Gastrocnemius medialis (tissue), 4 donors: Measurements from ENCODE around the gene EGLN2. TPM values are rescaled to one million over a fixed set of nuclear protein-coding genes. Genes with fewer than 3 reads are reported as not detected.

Source experiments
- ATAC-seq, 2 donors: fragments of 150-250 bp; one replicate each; pipeline ENCODE4 v1.9.1; 2016
- DNase-seq, 2 donors: peaks; one replicate each; pipeline ENCODE4 v3.0.0-alpha.2; 2019
- H3K27ac ChIP-seq, 4 donors: fragments of 200-600 bp; sonication (generic); 1 replicate in 1 of 4; 2 replicates in 3 of 4; pipeline ENCODE4 v1.5.1; 2016 to 2018; ENCODE audit warnings: mild to moderate bottlenecking in 2 of 4, moderate library complexity in 1 of 4
- H3K27me3 ChIP-seq, 3 donors: fragments of 200-600 bp; sonication (generic) in 2 of 3; 1 replicate in 1 of 3; 2 replicates in 2 of 3; pipeline versions ENCODE4 v1.5.1 to v1.6.0; 2016 to 2019; ENCODE audit warnings: mild to moderate bottlenecking in 1 of 3, moderate library complexity in 1 of 3
- H3K36me3 ChIP-seq, 2 donors: fragments of 200-600 bp; sonication (generic) in 1 of 2; one replicate each; pipeline ENCODE4 v1.5.1; 2017 to 2018
- H3K4me1 ChIP-seq, 2 donors: fragments of 200-600 bp; sonication (generic) in 1 of 2; one replicate each; pipeline ENCODE4 v1.5.1; 2016 to 2017; ENCODE audit warnings: mild to moderate bottlenecking in 2 of 2
- H3K4me3 ChIP-seq, 4 donors: fragments of 200-600 bp; sonication (generic) in 3 of 4; 1 replicate in 1 of 4; 2 replicates in 3 of 4; pipeline ENCODE4 v1.5.1; 2016 to 2019; ENCODE audit warnings: mild to moderate bottlenecking in 2 of 4
- H3K9me3 ChIP-seq, 3 donors: fragments of 200-600 bp; sonication (generic) in 2 of 3; 1 replicate in 1 of 3; 2 replicates in 2 of 3; pipeline ENCODE4 v1.5.1; 2016 to 2019
- CTCF ChIP-seq, 5 experiments: fragments of 450-650 bp in 3 of 5; fragments of 200-600 bp in 2 of 5; sonication (generic) in 2 of 5; IDR thresholded peaks in 4 of 5; conservative IDR thresholded peaks in 1 of 5; 1 replicate in 4 of 5; 2 replicates in 1 of 5; pipeline ENCODE4 v1.5.1; 2016 to 2019; ENCODE audit warnings: antibody characterized with exemption in 5 of 5, mild to moderate bottlenecking in 3 of 5, moderate library complexity in 3 of 5
- POLR2A ChIP-seq, 2 donors: fragments of 450-650 bp; IDR thresholded peaks; one replicate each; pipeline ENCODE4 v1.6.1; 2017; ENCODE audit warnings: antibody characterized with exemption in 2 of 2, mild to moderate bottlenecking in 2 of 2, moderate library complexity in 2 of 2
- in situ Hi-C, 4 donors: fragments of 200-750 bp; cut with MboI; loops; one replicate each; pipeline versions ENCODE4 v1.15.0 to v1.8.0; 2017; ENCODE audit warnings: low sequenced_read_pairs in 4 of 4
- intact Hi-C: fragments of 100-400 bp; cut with DNase I; formaldehyde crosslinking; loops from one replicate; pipeline ENCODE4 v1.15.1; 2023; ENCODE audit warnings: low total_unique reads
- total RNA-seq, 4 donors: library from RNA; depleted of rRNA; stranded (reverse); fragments of >200 nt; gene quantifications; one replicate each; pipeline versions ENCODE4 v1.1.0 to v1.2.3, GENCODE V29; 2016

Gene EGLN2
- total RNA-seq, 4 donors from 2014 or later: 42.7 to 56.6 (median 47.9) TPM

- no peaks in the 10 kb centered on the region for H3K9me3 ChIP-seq
- no peaks in the 10 kb centered on the region for H3K27me3 ChIP-seq
- TF ChIP-seq CTCF (IDR thresholded peaks at IDR 0.05 in 4 of 5, conservative IDR thresholded peaks at IDR 0.05 in 1 of 5) (no peak), POLR2A (IDR thresholded peaks at IDR 0.05) (no peak)
- DNase-seq (no peak), ATAC-seq (no peak)
- H3K4me3 ChIP-seq: no peak overlapping the region
- H3K27ac ChIP-seq: peak overlapping the region in 1 of 4 donors; percentile 33
- no peaks in the 10 kb centered on the region for H3K4me1 ChIP-seq
- in situ Hi-C loops: no loop called here
- intact Hi-C loops: no loop called here
- peaks cover 0 to 9% of the 10 kb centered on the region in 2 donors for H3K36me3 ChIP-seq
These were observed 7.6 kb upstream of the EGLN2 start for GRCh38 chr19:40791349-40791748.

- H3K9me3 ChIP-seq: no peaks in the 10 kb centered on the region
- no peak for TF ChIP-seq POLR2A (IDR thresholded peaks at IDR 0.05)
- no peak for TF ChIP-seq CTCF (IDR thresholded peaks at IDR 0.05 in 4 of 5, conservative IDR thresholded peaks at IDR 0.05 in 1 of 5)
- intact Hi-C loops: no loop called here
- in situ Hi-C loops: no loop called here
- no peak for DNase-seq
- H3K27ac ChIP-seq: no peak overlapping the region
- H3K27me3 ChIP-seq: no peaks in the 10 kb centered on the region
- H3K4me3 ChIP-seq: no peak overlapping the region
- H3K4me1 ChIP-seq: no peaks in the 10 kb centered on the region
- peaks cover 0 to 4% of the 10 kb centered on the region in 2 donors for H3K36me3 ChIP-seq
- no peak for ATAC-seq
These were observed 7.0 kb upstream of the EGLN2 start for GRCh38 chr19:40791996-40792395.

GRCh38 chr19:40797166-40797962 lies 1.6 kb upstream of the EGLN2 start:
- intact Hi-C loops: loop anchor here (5.0 kb wide), 1 partner anchor 330 kb away; the partner anchor contains the start of genes BLVRB and SPTBN4
- peak overlapping the region; percentile 94 to 96 (median 96) for H3K27ac ChIP-seq
- peaks cover 0 to 15% of the 10 kb centered on the region in 2 donors for H3K36me3 ChIP-seq
- no peak for TF ChIP-seq CTCF (IDR thresholded peaks at IDR 0.05 in 4 of 5, conservative IDR thresholded peaks at IDR 0.05 in 1 of 5)
- no peak for TF ChIP-seq POLR2A (IDR thresholded peaks at IDR 0.05)
- peaks cover 25 to 32% of the 10 kb centered on the region in 2 donors for H3K4me1 ChIP-seq
- ATAC-seq (no peak), DNase-seq (no peak)
- H3K27me3 ChIP-seq: no peaks in the 10 kb centered on the region
- in situ Hi-C loops: no loop called here
- H3K4me3 ChIP-seq: no peak overlapping the region
- no peaks in the 10 kb centered on the region for H3K9me3 ChIP-seq

DNA sequence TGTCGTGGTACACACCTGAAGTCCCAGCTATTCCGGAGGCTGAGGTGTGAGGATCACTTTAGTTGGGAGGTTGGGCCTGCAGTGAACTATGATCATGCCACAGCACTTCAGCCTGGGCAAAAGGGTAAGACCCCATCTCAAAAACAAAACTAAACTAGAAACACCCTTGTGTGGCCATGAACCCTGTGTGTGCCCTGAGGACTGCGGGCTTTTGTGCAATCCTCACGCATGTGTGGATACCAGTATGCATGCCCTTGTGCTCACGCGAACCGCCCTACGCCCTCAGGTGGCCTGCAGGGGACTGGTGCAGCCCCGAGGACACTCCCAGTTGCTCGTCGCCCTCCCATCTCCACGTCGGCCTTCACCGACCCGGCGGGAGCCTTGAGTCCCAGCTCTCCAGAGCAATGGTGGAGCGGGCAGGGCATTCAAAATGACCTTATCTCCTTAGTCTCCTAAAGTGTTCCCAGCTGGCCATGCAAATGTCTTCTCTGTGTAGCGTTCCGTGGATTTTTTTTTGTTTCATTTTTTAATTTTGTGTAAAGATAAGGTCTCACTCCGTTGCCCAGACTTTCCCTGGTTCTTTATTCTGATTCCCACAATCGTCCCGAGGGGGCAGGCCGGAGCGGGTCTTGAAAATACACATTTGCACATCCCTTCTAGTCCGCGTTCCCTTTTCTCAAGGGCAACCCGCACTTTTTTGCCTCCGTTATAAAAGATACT lies 868 bp upstream of the EGLN2 start:
- DNase-seq (peak; percentile 38 to 77), ATAC-seq (peak; percentile 17 to 34)
- Histone ChIP-seq H3K4me3 (peak overlapping the region; percentile 55 to 96 (median 63)), H3K36me3 (peaks cover 0 to 12% of the 10 kb centered on the region in 2 donors), H3K9me3 (no peaks in the 10 kb centered on the region), H3K27ac (peak overlapping the region; percentile 94 to 96 (median 96)), H3K27me3 (no peaks in the 10 kb centered on the region), H3K4me1 (peaks cover 33 to 39% of the 10 kb centered on the region in 2 donors)
- intact Hi-C loops: loop anchor here (1.0 to 5.0 kb wide), 3 partner anchors 20 to 331 kb away; partner anchors contain the start of genes ACTMAP, BLVRB, RAB4B and SPTBN4
- TF ChIP-seq CTCF (IDR thresholded peaks at IDR 0.05 in 4 of 5, conservative IDR thresholded peaks at IDR 0.05 in 1 of 5) (peak; percentile 34 to 51 (median 49)), POLR2A (IDR thresholded peaks at IDR 0.05) (no peak)
- in situ Hi-C loops: no loop called here
